ENCODE measurements around the gene CNFN. TPM values are rescaled to one million over a fixed set of nuclear protein-coding genes. Genes with fewer than 3 reads are reported as not detected.

The CNFN gene
- total RNA-seq, 1 donor from 2014 or later: 2.8 TPM

GRCh38 chr19:42400404-42400803 is 10.3 kb upstream of the CNFN start:
- no peak for DNase-seq
- Mint-ChIP-seq H3K27me3 (ENCODE audit: unreplicated experiment) (peaks cover 21% of the 10 kb centered on the region), H3K9me3 (ENCODE audit: unreplicated experiment) (peaks cover 23% of the 10 kb centered on the region), H3K4me3 (ENCODE audit: unreplicated experiment) (peak overlapping the region; percentile 65), H3K27ac (ENCODE audit: unreplicated experiment) (no peak overlapping the region), H3K36me3 (ENCODE audit: unreplicated experiment) (no peaks in the 10 kb centered on the region), H3K4me1 (ENCODE audit: low read depth, unreplicated experiment) (peaks cover 23% of the 10 kb centered on the region)
- no peak for TF ChIP-seq CTCF (IDR thresholded peaks at IDR 0.05; ENCODE audit: partially characterized antibody, unreplicated experiment)

- Mint-ChIP-seq H3K36me3 (ENCODE audit: unreplicated experiment) (no peaks in the 10 kb centered on the region), H3K4me3 (ENCODE audit: unreplicated experiment) (peak overlapping the region; percentile 97), H3K9me3 (ENCODE audit: unreplicated experiment) (peaks cover 23% of the 10 kb centered on the region), H3K27me3 (ENCODE audit: unreplicated experiment) (peaks cover 20% of the 10 kb centered on the region), H3K4me1 (ENCODE audit: low read depth, unreplicated experiment) (peaks cover 17% of the 10 kb centered on the region), H3K27ac (ENCODE audit: unreplicated experiment) (peak overlapping the region; percentile 94)
- TF ChIP-seq CTCF (IDR thresholded peaks at IDR 0.05; ENCODE audit: partially characterized antibody, unreplicated experiment): no peak
- no peak for DNase-seq
Measured at GRCh38 chr19:42397263-42398166, 7.4 kb upstream of the CNFN start.

GRCh38 chr19:42396381-42397262 is 6.5 kb upstream of the CNFN start:
- Mint-ChIP-seq H3K27ac (ENCODE audit: unreplicated experiment) (peak overlapping the region; percentile 94), H3K27me3 (ENCODE audit: unreplicated experiment) (peaks cover 19% of the 10 kb centered on the region), H3K4me3 (ENCODE audit: unreplicated experiment) (peak overlapping the region; percentile 97), H3K4me1 (ENCODE audit: low read depth, unreplicated experiment) (peaks cover 17% of the 10 kb centered on the region), H3K9me3 (ENCODE audit: unreplicated experiment) (peaks cover 23% of the 10 kb centered on the region), H3K36me3 (ENCODE audit: unreplicated experiment) (peaks cover 5% of the 10 kb centered on the region)
- no peak for TF ChIP-seq CTCF (IDR thresholded peaks at IDR 0.05; ENCODE audit: partially characterized antibody, unreplicated experiment)
- peak; percentile 98 for DNase-seq

GRCh38 chr19:42394751-42395150 is 4.7 kb upstream of the CNFN start:
- Mint-ChIP-seq H3K4me3 (ENCODE audit: unreplicated experiment) (no peak overlapping the region), H3K36me3 (ENCODE audit: unreplicated experiment) (peaks cover 5% of the 10 kb centered on the region), H3K9me3 (ENCODE audit: unreplicated experiment) (peaks cover 15% of the 10 kb centered on the region), H3K4me1 (ENCODE audit: low read depth, unreplicated experiment) (peaks cover 19% of the 10 kb centered on the region), H3K27ac (ENCODE audit: unreplicated experiment) (peak overlapping the region; percentile 9), H3K27me3 (ENCODE audit: unreplicated experiment) (peaks cover 21% of the 10 kb centered on the region)
- DNase-seq: no peak
- no peak for TF ChIP-seq CTCF (IDR thresholded peaks at IDR 0.05; ENCODE audit: partially characterized antibody, unreplicated experiment)

Data from glutamatergic neuron (in vitro differentiated cells).